Measurements from ENCODE around the gene LYRM2.
"Not testable (repeated sequence)": the region's sequence is repeated elsewhere in the genome, so short reads cannot be mapped to it uniquely, and the experiment has no call there.

The LYRM2 gene

GRCh38 chr6:89644864-89645263 is 6.3 kb upstream of the LYRM2 start:
- no peak for DNase-seq (ENCODE audit: low spot score)

DNA sequence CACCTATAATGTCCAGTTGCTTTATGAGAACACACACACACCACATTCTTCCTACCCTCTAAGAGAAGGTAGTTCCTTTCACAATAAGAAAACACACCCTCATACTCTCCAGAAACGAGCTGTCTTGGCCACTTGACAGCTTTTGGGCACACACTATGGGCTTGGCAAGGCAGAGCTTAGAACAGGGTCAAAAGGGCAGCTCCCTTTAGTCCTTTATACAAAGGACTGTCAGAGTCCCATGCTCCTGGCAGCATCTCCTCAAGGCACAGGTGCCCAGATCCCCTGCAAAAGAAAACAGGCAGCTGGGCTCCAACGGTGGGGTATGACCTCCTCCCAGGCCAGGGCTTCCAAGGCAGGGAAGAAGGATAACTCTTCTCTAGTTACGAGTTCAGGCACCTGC is 4.9 kb upstream of the LYRM2 start:
- no peak for DNase-seq (ENCODE audit: low spot score)

- DNase-seq (ENCODE audit: low spot score): no peak
These were observed 4.4 kb upstream of the LYRM2 start for GRCh38 chr6:89642956-89643355.

DNA sequence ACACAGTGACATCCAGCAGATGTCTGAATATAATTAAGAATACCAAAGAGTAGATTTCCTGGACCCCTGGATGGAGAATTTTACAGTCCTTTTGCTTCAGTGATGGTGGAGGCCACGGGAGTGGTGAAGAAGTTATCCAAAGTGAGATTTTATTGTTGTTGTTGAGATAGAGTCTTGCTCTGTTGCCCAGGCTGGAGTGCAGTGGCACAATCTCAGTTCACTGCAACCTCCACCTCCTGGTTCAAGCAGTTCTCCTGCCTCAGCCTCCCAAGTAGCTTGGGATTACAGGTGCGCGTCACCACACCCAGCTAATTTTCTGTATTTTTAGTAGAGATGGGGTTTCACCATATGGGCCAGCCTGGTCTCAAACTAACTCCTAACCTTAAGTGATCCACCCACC is 3.0 kb upstream of the LYRM2 start:
- not testable (repeated sequence) for DNase-seq (ENCODE audit: low spot score)

GRCh38 chr6:89640804-89641203 is 2.3 kb upstream of the LYRM2 start:
- no peak for DNase-seq (ENCODE audit: low spot score)

DNA sequence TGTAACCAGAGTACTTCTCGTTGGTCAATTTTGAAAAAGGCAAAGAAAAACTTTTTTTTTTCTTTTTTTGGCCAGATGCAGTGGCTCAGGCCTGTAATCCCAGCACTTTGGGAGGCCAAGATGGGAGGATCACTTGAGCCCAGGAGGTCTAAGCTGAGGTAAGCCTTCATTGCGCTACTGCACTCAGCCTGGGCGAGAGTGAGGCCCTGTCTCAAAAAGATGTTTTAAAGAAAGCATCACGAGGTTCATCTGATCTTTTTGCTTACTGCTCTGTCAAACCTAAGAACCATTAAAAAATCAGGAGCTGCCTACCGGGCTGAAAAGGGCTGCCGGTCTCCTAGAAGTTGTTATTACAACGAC is 607 bp downstream of the LYRM2 start:
- DNase-seq (ENCODE audit: low spot score): no peak

DNA sequence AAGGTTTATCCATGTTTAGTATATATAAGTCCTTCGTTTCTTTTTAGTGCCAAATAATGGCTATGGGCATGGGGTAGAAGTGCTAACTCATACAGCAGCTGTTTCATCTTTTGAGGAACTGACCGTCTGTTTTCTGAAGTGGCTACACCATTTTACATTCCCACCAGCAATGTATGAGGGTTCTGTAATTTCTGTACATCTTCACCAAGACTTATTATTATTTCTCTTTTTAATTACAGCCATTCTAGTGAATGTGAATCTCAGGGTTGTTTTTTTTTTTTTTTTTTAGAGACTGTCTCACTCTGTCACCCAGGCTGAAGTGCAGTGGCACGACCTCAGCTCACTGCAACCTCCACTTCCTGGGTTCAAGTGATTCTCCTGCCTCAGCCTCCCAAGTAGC is 2.1 kb downstream of the LYRM2 start:
- not testable (repeated sequence) for DNase-seq (ENCODE audit: low spot score)

DNA sequence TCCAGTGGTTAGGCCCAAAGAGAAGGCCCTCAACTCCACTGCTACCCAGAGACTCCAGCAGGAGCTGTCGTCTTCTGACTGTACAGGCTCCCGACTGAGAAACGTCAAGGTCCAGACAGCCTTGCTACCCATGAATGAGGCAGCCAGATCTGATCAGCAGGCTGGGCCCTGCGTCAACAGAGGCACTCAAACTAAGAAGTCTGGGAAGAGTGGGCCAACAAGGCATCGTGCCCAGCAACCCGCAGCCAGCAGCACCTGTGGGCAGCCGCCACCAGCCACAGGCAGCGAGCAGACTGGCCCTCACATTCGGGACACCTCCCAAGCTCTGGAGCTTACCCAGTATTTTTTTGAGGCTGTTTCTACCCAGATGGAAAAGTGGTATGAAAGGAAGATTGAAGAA is 8.1 kb downstream of the LYRM2 start:
- DNase-seq (ENCODE audit: low spot score): no peak

DNA sequence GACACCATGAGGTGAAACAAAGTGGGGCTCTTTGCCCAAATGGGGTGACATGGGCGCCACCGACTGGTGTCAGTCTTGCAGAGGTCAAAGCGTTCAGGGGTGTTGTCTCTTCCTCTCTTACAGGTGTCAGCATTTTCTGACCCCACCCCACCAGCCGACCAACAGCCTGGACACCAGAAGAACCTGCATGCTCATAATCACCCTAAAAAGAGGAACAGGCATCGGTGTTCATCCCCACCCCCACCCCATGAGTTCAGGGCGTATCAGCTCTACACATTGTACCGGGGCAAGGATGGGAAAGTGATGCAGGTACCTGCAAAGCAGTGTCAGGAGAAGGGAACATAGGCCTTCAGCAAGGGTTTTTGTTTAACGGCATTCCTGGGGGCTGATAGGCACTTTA is 14.8 kb downstream of the LYRM2 start:
- no peak for DNase-seq (ENCODE audit: low spot score)

DNA sequence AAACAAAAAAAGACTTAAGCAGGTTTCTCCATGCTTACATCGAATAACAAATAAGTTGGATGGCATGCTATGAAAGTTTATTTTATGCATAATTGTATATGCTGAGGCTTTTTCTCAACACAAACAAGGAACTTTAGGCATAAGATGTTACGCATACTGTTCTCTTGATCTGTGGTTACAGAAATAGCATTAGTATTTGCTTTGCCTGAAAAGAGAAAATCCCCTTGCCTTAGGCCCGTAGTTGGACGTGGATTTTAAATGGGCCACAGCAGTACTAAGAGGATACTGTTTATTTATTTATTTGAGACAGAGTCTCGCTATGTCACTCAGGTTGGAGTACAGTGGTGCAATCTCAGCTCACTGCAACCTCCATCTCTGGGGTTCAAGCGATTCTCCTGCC is 19.0 kb downstream of the LYRM2 start:
- no peak for DNase-seq (ENCODE audit: low spot score)

- DNase-seq (ENCODE audit: low spot score): no peak
These were observed 20.5 kb downstream of the LYRM2 start for GRCh38 chr6:89618026-89618425.

DNA sequence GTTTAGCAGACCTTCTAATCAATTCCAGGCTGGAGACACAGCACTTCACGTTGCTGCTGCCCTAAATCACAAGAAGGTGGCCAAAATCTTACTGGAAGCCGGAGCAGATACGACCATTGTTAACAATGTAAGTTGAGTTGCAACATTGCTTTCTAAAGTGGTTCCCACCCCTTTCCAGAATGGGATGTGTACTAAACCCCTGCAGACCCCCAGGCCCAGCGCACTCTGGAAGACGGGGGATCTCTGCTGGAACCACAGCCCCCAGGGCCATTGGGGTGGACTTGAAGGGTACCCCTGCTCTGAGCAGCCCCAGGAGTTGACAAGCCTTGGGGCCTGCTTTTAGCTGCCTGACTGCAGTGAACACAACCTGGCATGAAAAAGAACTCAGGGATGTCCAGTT is 22.0 kb downstream of the LYRM2 start:
- DNase-seq (ENCODE audit: low spot score): no peak

DNA sequence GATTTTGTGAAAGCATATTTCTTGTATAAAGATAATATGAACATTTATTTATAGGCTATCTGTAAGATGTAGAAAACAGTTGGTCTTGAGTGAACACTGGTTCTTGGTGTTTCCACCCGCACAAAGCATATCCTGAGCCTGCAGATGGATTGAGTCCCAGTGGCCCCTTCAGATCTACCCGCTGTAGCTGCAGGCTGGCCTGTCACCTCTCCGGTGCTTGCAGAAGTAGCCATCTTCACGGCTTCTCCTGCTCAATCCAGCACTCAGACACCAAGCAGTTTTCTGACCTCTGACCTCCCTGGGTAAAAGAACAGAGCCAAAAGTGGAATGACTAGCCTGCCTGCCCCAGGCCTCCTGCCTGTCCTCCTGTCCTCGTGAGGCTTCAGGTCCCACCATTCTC is 22.7 kb downstream of the LYRM2 start:
- no peak for DNase-seq (ENCODE audit: low spot score)

DNA sequence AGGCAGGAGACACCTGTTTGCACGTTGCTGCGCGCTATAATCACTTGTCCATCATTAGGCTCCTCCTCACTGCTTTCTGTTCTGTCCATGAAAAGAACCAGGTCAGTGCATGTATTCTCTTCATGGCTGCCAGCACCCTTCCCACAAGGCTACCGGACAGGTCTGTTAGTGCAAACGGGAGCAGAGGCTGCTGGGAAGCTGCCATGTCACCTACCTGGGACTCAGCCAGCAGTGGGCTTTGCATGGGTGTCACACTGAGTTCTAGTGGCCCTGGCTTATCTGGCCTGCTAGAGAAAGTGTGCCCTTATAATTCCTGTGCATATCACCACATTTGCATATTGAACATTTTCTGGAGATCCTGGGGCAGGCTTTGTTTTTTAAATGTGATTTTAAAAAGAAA is 24.8 kb downstream of the LYRM2 start:
- no peak for DNase-seq (ENCODE audit: low spot score)

DNA sequence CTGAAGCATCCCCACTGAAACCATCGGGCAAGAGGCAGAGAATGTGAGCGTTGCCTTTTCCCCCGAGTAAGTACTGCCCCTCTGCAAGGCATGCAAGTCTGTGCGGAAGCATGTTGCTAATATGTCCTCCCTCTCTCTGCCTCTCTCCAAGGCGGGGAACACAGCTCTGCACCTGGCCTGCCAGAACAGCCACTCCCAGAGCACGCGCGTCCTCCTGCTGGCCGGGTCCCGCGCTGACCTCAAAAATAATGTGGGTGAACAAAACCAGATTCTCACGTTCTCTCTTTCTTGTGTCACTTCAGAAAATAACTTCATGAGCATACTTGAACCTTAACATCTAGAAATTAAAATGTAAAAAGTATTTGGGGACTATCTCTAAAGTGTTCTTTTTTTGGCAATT is 26.4 kb downstream of the LYRM2 start:
- DNase-seq (ENCODE audit: low spot score): no peak

- no peak for DNase-seq (ENCODE audit: low spot score)
These were observed 26.9 kb downstream of the LYRM2 start for GRCh38 chr6:89611666-89612065.

GRCh38 chr6:89610149-89610642 is 28.4 kb downstream of the LYRM2 start:
- peak; percentile 71 for DNase-seq (ENCODE audit: low spot score)

DNA sequence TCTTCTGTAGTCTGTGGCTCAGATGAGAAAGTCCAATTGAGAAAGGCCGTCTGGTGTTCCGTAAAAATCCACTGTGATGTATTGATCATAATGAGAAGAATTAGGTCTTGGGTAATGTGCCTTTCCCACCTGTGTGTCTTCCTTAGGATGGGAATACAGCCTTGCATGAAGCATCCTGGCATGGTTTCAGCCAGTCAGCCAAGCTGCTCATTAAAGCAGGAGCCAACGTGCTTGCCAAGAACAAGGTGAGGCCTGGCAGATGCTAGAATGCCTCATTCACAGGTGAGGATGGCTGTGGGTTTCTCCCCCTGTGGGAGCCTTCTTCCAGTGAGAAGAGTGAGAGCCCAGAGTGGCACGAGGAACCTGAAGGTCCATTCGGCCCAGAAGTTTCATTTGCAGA is 32.7 kb downstream of the LYRM2 start:
- no peak for DNase-seq (ENCODE audit: low spot score)

DNA sequence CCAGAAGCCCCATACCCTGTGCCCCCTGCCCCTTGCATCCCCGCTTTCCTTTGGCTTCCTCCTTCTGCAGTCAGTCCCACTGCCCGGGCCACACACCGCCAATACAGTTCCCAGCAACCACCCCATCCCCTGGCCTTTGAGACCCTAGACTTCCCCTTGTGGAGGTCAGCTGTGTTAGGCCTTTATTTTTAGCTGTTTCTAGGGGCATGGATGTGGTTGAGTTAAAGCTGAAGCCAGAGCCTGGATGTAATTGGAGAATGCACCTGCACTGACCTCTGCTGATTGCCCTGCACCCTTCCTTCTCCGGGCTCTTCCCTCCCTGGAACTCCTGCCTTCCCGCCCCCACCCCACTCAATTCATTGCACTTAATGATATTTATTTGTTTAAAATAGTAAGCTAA is 33.9 kb downstream of the LYRM2 start:
- DNase-seq (ENCODE audit: low spot score): no peak

GRCh38 chr6:89602166-89602565 is 36.4 kb downstream of the LYRM2 start:
- no peak for DNase-seq (ENCODE audit: low spot score)

- no peak for DNase-seq (ENCODE audit: low spot score)
These were observed 38.8 kb downstream of the LYRM2 start for GRCh38 chr6:89599727-89600126.

DNA sequence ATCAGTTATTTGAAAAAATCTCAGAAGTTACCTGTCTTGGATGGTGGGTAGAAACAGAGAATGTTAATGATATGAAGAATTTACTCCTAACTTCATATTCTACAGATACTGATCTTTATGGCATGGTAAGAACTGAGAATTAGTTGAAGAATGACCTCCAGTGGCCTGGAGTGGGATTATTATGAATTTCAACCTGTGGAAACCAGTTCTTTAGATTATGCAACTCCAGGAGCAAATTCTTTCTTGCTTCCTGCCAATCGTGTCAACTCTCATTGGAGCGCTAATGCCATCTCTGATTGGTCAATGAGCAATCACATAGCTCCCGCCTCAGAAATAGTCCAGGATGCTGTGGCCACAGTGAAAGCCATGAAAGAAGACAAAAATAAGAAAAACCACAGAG is 40.6 kb downstream of the LYRM2 start:
- DNase-seq (ENCODE audit: low spot score): peak; percentile 76

- DNase-seq (ENCODE audit: low spot score): no peak
These were observed 41.2 kb downstream of the LYRM2 start for GRCh38 chr6:89597372-89597771.

DNA sequence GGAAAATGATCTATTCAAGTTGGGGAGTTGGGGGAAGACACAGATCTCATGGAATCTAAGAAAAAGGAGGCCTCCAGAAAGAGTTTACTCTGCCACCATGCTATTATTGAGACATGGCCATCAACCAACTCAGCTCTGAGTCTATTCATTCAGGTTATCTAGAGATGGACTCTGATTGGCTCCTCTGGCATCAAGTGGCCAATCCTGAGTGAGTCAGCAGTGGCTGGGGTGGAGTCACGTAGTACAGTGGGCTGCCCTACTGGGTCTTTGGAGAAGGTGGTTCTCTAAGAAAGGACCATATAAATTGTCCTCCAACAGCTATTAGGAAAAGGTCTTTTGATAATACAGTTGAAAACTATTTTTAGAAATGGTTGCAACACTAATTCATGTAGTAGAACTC is 42.1 kb downstream of the LYRM2 start:
- DNase-seq (ENCODE audit: low spot score): no peak

- DNase-seq (ENCODE audit: low spot score): no peak
These were observed 42.5 kb downstream of the LYRM2 start for GRCh38 chr6:89596056-89596455.
